NCI-H345 treated with DMSO at 0.1 percent for 48 hours (cell line): ENCODE data around the gene SPINT2.

Source experiments
- DNase-seq: peaks from one replicate; lab custom pipeline; 2025; ENCODE audit not compliant: unreplicated experiment; lab: John Stamatoyannopoulos, UW

The SPINT2 gene

DNA sequence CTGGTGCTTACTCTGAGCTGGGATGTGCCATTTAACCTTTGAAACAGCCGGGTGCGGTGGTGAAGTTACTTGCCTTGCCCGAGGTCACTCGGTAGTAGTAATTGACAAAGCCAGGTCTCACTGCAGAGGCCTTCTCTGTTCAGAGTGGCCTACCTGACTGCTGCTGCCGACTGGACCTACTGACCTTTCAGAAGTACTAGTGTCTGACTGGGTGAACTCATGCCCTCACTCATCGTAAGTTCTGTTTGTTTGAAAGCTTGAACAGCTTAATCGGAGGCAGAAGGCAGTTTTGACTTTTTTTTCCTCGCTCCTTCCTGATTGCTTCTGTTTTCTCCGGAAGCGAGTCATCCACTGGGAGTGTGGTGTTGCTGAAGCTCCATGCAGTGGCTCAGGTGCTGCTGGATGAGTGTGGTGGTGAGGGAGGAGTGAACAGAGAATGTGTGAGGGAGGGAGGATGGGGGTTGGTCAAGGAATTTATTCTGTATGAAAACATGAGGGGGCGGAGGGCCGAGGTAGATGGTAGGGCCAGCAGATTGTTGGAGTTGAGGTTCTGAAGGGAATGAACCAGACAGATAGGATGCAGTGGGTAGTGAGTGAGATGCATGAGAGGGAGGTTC lies 2.7 kb downstream of the SPINT2 start:
- DNase-seq: no peak

DNA sequence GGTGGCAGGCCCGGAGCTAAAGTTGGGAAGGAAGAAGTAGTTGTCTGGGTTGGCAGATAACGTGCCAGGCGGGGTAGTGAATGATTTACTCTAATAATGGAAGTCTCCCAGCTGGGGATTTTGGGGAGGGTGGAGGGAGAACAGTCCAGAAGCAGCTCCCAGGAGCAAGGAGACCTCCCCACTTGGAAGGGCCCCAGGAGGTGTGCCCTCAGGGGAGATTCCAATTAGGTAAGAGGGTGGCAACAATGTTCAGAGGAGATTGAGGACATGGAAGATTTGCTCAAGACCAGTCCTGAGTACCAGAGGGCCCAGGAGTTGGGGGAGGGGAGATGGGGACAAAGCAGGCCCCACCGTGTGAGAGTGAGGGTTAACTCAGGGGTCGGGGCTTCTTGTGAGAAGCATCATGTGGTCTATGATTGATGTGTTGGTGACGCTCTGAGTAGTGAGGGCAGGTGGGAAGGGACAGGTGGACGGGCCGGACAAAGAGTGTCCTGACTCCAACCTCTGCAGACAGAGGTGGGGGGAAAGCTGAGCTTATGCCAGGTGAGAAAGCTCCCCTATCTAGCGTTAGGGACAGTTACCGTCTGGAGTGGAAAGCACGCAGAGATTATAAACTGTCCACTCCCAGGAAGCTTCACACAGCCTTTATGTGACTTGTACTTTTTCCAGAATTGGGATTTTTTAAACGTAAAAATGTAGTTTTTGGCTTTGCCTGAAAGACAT lies 3.5 kb downstream of the SPINT2 start:
- DNase-seq: no peak

DNA sequence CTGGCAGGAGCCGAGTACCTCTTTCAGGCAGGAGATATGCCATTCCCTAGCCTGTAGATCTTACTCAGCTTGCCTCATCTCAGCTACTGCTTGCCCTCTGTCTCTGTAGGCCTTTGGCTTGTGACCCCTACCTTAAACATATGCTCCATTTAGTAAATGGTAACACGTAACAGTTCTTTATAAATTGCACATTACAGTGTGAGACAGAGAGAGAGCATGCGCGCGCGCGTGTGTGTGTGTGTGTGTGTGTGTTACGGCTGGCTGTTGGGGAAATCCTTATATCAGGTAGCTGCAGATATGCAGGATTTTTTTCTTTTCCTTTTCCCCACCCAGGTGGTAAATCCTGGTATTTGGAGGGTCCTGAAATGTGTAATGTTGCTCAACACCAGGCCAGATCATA lies 4.2 kb downstream of the SPINT2 start:
- DNase-seq: no peak

DNA sequence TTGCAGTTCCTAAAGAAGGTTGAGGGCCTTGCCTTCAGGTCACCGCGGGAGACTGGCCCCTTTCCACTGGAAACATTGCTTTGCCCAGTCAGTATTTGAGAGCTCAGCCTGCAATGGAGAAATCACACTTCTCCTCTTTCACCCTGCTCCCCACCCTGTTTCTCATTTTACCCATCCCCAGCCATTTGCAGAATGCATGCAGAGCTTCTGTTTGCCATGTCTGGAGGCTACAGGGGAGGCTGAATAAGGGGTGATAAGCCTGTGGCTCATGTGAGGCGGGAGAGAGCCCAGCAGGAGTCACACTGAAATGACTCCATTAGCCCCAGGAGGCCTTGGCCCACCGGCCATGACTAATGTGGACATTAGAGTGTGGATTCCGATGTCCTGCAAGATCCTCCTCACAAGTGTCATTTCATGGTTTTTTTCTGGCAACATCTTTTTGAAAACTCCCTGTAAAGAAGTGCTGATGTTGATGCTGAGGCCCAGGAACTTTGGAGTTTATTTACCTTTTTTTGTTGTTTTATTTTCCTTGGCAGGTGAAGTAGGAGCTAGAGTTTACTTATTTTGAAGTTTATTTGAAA lies 6.3 kb downstream of the SPINT2 start:
- DNase-seq: no peak

DNA sequence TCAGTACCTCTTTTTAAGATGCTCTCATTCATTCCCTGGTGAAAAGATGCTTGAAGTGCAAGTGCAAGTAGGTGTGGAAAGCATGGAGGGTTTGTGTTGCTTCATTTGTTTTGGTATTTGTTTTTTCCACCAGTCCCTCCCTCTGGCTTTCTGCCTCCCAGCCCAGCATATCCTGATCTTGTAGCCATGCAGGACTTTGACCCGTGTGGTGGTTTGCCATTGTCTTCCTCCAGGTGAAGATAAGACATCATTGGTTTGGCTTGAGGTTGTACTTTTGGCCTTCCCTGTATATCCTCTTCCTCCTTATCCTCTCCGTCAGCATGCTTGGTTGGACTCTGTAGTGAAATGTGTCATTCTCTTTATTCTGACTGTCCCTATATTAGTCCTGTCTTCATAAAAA lies 9.1 kb downstream of the SPINT2 start:
- DNase-seq: no peak

DNA sequence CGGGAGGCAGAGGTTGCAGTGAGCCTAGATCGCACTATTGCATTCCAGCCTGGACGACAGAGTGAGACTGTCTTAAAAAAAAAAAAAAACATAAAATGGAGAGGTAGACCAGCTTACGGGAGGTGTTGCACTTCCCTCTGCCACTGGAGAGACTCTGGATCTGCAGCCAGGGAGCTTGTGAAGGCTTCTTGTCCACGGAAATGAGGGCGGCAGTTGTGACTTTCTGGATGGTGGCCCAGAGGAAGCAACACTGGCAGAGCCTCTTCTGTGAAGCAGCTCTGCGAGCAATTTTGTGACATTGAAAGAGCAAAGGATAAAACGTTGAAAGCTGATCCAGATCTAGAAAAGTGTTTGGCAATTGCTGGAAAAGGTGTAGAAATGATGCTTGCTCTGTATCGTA lies 10.4 kb downstream of the SPINT2 start:
- no peak for DNase-seq

DNA sequence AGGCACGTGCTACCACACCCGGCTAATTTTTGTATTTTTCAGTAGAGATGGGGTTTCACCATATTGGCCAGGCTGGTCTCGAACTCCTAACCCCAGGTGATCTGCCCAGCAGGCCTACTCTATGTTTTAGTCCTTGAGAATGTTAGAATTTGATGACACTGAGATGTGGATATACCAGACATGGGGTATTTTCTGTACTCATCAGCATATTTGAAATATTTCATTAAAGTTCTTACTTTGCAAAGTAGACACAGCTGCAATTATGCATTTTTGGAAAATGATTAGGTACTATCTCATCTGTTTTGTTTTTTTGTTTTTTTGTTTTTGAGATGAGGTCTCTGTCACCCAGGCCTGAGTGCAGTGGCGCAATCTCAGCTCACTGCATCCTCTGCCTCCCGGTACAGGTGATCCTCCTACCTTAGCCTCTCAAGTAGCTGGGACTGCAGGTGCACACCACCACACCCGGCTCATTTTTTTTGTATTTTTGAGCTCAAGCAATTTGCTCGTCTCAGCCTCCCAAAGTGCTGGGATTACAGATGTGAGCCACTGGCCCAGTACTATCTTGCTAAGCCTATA lies 12.7 kb downstream of the SPINT2 start:
- DNase-seq: no peak

DNA sequence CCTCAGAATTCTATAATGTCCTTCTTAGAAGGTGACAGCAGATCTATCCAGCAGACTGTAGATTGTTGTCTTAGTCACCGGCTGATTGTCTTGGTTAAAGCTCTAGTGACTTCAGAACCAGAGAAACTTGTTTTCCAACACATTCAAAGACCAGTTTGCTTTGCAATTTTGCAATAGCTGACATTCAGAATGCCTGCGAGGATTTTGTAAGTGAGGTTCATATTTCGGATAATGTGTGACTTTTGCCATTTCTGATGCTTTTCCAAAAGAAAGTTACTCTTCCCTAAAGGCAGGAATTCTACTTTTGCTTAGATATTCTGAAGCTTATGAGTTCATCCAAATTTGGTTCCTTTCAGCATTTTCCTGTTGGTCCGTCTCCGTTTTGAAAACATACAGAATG lies 13.2 kb downstream of the SPINT2 start:
- DNase-seq: no peak

DNA sequence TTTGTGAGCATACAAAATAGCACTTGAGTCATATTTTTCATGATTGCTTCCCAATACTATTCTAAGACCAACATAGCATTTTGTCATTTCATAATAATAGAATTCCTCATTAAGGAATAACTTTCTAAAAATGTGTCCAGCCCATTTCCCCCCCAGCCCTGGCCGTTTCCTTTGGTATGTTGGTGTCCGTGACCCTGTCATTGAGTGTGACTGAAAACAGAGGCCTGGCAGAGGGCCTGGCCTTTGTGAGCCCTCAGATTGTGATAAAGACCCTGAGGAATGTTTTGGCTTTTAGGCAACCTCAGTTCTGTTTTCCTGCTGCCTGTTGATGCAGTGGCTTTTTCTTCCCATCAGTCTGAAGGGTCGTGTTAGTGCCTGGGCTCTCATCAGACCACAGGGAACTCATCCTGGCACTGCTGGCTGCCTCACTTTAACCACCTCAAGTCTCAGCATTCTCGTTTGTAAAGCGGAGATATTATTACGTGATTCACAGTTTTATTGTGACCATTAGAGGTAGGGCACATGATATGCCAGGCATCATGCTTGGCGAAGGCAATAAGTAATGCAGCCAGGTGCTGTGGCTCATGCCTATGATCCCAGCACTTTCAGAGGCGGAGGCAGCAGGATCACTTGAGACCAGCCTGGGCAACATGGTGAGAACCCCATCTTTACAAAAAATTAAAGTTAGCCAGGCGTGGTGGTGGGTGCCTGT lies 13.8 kb downstream of the SPINT2 start:
- DNase-seq: no peak

DNA sequence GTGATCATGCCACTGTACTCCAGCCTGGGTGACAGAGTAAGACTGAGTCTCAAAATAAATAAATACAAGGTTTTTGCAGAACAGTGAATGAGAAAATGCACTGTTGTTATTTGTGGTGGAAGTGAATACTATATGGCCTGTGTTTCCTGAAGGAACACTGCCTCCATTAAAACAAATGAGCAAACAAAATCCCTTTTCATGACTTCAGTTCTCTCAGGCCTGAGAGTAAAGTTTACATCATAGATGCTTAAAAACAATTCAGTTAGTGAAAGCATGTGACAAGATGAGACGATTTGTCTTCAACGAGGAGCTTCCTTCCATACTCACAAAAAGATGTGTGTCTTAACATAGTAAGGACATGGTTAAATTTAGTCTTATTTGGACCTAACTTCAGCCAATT lies 14.4 kb downstream of the SPINT2 start:
- DNase-seq: no peak

DNA sequence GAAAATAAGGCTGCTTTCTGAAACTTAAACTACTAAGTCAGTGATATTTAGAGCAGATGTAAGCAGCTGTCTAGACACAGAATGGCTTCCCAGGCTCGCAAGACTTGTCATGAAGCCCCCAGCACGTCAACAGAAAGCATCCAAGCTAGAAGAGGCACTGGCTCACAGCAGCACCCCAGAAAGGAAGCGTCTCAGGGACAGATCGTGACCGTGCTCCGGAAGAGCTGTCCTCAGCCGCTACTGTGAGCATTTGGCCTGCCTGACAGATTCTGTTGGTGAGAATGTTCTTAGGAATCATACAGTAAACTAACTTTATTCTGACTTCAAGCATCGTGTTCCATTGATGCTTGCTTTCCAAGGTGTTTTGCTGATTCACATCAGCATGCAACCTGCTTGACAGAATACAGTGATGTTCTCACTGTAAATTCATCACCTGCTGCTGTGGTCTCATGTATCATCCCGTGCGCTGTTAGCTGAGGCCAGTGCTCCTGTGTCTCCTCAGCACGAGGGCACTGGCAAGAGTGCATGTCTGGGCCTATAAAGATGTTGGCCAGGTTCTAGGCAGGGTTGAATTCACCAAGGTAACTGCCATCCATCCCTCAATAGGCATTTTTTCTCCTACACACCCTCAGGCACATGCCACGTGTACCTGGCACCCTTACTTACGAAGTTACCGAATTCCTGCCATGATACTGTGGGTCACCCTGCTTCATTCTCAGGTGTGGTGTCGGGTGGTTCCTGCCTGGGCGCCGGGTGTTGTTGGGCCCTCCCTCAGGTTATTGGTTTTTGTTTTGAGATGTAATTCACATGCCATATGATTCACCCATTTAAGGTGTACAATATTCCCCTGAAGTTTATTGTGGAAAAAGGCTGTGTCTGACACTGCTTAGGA lies 15.9 kb downstream of the SPINT2 start:
- no peak for DNase-seq

DNA sequence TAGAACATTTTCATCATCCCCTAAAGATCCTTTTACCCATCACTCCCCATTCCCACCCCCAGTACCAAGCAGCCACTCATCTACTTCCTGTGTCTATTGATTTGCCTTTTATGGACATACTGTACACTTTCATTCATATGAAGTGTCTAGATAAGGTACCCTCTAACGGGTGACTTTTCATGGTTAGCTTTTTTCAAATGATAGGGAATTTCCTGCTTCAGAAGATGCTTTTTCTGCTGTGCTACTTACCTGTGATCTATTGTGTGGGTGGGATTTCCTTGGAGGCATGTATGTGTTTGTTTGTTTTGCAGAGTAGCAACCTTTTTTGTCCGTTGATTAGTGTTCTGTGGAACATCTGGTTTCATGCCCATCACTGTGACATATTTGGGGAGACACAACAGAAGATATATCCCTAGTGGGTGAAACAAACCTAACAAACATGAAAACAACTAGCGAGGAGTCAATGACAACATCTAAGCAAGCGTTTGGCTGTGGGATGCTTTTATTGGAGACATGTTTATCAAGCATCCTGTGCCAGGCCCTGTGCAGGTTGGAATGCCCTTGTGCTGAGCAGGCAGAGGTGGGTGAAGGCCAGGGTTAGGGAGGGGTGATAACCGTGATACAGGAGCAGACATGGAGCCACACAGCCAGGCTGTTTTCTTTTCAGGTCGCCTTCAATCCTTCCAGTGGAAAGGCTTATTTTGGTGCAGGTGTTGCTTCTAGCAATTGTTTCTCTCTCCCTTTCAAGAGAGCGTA lies 17.6 kb downstream of the SPINT2 start:
- no peak for DNase-seq

DNA sequence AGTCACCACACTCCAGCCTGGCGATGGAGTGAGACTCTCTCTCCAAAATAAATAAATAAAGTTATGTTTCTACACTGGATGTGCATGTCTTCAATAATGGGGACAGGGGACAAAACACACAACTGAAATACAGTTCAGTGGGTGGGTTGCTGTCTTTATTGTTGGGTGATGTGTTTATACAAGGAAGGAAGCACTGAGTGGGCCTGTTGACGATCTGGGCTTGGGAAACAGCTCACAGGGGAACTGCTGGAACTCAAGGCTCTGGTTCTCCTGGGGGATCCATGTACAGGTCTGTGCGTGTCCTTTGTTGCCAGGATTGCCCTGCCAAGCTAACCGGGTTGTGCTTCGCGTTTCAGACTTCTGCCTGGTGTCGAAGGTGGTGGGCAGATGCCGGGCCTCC lies 18.9 kb downstream of the SPINT2 start:
- DNase-seq: no peak

DNA sequence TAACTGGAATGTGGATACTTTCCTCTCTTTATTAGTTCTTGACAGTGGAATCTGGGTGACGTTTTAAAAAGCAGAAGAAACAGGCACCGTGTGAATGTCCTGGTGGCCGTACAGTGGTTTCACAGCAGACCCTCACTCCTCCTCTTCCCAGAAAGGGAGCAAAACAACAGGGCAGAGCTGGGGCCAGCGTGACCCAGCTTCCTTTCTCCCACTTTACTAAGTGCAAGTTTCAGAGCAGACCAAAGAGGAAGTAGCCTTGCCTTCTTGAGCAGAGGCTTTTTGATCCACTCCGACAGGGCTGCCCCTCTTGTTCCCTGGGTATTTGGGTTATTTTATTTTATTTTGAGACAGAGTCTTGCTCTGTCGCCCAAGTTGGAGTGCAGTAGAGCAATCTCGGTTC lies 20.0 kb downstream of the SPINT2 start:
- DNase-seq: no peak

DNA sequence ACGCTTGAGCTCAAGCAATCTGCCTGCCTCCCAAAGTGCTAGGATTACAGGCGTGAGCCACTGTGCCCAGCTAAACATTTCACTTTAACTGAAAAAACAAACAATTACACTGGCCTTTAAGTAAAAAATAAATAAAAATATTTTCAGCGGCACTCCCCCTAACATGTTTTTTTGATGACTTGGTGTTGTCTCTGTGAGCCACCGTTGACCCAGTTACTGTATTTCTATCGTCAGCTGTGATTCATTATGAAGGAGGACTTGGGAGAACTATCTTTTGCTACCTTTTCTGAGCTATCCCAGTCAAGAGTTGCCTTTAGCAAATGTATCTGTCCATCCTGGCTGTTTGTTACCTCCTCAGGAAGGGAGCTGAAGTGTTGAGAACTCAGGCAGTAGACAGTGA lies 21.2 kb downstream of the SPINT2 start:
- no peak for DNase-seq

DNA sequence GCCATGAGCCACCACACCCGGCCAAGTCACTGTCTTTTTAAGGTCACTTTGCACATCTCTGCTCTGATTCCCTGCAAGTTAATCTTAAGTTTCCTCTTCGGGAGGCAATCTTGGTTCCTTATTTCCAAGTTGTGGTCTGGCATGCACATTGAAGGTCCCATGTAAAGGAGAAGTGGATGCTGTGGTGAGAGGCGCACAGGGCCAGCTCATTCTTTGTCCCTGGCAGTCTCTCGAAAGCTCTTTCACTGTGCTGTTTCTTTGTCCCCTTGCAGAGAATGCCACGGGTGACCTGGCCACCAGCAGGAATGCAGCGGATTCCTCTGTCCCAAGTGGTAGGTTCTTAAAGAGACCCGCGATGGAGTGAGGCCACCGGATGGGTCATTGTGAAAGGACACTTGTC lies 23.2 kb downstream of the SPINT2 start:
- DNase-seq: no peak

DNA sequence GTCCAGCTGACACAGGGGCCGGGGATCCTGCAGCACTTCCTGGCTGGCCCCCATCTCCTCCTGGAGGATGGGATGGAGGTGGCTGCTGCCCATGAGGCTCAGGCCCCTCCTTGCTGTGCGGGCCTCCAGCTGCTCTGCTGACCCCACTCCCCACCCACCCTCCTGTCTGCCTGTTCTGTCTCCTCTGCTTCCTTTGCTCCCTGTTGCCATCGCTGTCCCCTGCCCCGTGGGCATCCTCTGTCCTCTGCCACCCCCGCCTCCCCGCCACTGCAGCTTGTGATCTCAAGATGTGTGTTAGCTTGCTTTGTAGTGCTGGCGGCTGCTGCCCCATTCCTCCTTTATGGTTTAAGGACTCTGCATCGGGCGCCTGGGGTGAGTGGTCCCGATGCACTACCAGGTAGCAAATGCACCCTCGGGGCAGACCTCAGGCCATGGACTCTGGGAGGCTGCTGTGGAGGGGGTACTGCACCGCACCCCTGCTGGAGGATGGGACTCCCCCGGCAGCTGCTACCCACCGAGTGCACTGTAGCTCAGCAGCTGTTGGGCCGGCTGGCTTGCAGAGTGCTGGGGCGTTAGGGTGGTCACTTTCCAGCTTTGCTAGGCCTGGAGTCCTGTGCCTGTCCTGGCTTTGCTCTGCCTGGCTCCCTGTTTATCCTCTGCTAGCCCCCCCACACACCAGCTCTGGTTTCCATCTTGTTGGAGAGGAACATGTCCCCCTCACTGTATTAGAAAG lies 23.9 kb downstream of the SPINT2 start:
- no peak for DNase-seq

DNA sequence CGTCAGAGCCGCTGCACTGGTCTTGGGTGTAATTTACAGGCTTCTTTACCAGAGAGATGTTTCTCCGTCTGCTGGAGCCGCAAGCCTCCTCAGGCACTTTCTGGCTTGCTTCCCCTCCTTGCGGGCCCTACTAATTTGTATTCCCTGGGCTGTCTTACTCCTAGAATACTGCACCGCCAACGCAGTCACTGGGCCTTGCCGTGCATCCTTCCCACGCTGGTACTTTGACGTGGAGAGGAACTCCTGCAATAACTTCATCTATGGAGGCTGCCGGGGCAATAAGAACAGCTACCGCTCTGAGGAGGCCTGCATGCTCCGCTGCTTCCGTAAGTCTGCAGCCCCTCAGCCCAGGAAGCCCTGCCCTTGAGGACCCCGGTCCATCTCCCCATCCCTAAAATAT lies 25.6 kb downstream of the SPINT2 start:
- no peak for DNase-seq

DNA sequence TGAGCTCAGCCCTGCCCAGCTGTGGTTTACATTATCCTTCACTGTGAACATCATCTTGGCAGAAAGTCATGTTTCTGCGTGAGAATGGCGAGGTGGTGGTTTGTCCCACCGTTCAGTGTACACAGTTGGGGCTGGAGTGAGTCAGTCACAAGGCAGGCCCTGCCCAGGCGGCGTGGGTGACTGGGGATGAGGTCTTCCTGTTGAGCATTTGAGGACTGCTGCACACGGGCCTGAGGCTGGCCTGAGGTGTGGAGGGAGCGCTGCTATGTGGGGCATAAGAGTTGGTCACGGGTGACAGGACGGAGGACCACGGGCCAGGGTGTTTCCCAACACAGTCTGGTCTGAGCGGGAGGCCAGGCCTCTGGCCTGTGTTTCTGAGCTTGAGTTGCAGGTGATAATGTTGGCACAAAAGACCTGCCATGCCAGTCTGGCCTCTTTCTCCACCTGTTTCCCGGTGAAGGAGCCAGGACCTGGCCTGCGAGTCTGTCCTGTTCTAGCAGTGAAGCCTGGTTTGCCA lies 26.3 kb downstream of the SPINT2 start:
- no peak for DNase-seq
